ENCODE results near the gene IFT88. TPM values are rescaled to one million over a fixed set of nuclear protein-coding genes. Genes with fewer than 3 reads are reported as not detected.

IFT88 gene
- total RNA-seq, 3 donors from 2014 or later (not counting 1 experiment from before 2014, with no cell fraction given) = 9.2 to 13.9 (median 13.9) TPM

DNA sequence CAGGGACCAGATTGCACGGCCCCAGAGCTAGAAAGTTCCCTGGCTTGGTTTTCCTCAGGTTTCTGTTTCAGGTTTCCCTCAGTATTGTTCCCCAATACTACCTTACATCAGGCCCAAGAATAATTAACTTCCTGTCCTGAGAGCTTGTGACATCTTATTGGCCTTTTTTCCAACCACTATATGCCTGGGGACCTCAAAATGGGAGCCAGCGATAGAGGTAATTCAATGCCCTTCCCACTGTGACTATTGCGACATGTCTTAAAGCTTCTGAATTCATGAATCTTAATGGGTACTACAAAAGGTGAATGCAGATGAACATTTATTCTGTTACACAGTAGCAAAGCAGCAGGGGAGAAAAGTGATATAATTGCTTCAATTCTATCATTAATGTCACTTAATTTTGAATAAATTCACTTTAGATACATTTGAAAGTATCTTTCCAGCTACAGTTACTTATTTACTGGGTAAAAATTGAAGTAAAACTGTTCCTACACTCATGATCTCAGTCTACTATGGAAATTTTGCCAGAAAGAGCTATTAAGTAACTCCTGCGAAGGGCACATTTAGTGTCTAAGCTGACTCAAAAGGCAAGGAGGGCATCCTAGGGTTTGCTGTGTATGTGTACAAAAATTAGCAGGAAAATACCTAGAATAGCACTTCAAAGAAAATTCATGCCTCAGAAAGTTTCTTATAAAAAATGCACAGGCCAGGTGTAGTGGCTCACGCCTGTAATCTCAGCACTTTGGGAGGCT lies 45.4 kb upstream of the IFT88 start:
- H3K9me3 Mint-ChIP-seq = no peaks in the 10 kb centered on the region
- H3K27me3 Mint-ChIP-seq (ENCODE audit: low read depth in 2 of 2) = no peaks in the 10 kb centered on the region
- WGBS (ENCODE audit: insufficient coverage) = 98% methylated on average over 5 of the region's 5 CpGs
- no peaks in the 10 kb centered on the region for H3K9me3 ChIP-seq (ENCODE audit: control insufficient read depth, insufficient read depth, low read length)
- H3K4me1 ChIP-seq (ENCODE audit: control insufficient read depth, insufficient read depth, low read length) = peaks cover 13% of the 10 kb centered on the region
- H3K27ac Mint-ChIP-seq = no peak overlapping the region
- H3K27me3 ChIP-seq (ENCODE audit: control insufficient read depth, insufficient read depth, low read length) = no peaks in the 10 kb centered on the region
- TF ChIP-seq, protein P1, sequence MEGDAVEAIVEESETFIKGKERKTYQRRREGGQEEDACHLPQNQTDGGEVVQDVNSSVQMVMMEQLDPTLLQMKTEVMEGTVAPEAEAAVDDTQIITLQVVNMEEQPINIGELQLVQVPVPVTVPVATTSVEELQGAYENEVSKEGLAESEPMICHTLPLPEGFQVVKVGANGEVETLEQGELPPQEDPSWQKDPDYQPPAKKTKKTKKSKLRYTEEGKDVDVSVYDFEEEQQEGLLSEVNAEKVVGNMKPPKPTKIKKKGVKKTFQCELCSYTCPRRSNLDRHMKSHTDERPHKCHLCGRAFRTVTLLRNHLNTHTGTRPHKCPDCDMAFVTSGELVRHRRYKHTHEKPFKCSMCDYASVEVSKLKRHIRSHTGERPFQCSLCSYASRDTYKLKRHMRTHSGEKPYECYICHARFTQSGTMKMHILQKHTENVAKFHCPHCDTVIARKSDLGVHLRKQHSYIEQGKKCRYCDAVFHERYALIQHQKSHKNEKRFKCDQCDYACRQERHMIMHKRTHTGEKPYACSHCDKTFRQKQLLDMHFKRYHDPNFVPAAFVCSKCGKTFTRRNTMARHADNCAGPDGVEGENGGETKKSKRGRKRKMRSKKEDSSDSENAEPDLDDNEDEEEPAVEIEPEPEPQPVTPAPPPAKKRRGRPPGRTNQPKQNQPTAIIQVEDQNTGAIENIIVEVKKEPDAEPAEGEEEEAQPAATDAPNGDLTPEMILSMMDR (IDR thresholded peaks at IDR 0.05) = no peak
- DNase-seq = no peak
- no peaks in the 10 kb centered on the region for H3K36me3 Mint-ChIP-seq
- no peaks in the 10 kb centered on the region for H3K36me3 ChIP-seq (ENCODE audit: control insufficient read depth, insufficient read depth, low read length)
- H3K4me1 Mint-ChIP-seq = peaks cover 15 to 20% of the 10 kb centered on the region in 2 donors
- no peak overlapping the region for H3K27ac ChIP-seq (ENCODE audit: low read length)
- intact Hi-C loops (cut with micrococcal nuclease) = loop anchor here (10.0 kb wide), 1 partner anchor 183 kb away; the partner anchor contains the start of gene IL17D
- ATAC-seq = no peak
- no peak overlapping the region for H3K4me3 Mint-ChIP-seq
- no peak overlapping the region for H3K4me3 ChIP-seq (ENCODE audit: low read length)

DNA sequence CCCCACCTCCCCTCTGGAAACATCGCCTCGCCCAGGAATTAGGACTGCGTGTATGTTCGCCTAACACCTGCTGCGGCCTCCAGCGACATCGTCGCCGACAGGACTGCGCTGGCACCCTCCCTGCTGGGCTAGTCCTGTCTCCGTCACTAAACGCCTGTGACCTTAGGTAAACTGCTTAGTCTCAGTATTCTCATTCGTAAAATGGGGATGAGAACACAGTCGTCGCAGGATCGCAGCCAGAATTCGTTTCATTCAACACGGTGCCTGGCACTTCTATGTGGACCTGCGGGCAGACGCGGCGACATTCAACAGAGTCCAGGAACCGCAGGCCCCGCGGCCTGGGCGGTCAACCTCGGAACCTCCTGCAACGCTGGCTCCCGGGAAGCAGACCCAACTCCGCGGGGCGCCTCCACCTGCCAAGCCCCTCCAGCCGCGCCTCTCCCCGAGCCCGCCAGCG lies 41.8 kb upstream of the IFT88 start:
- Mint-ChIP-seq H3K36me3 (no peaks in the 10 kb centered on the region), H3K4me1 (peaks cover 16 to 18% of the 10 kb centered on the region in 2 donors), H3K27me3 (ENCODE audit: low read depth in 2 of 2) (peaks cover 4 to 10% of the 10 kb centered on the region in 2 donors), H3K9me3 (no peaks in the 10 kb centered on the region), H3K27ac (peak overlapping the region in 1 of 2 donors; percentile 75), H3K4me3 (peak overlapping the region; percentile 88)
- peaks cover 19% of the 10 kb centered on the region for H3K4me1 ChIP-seq (ENCODE audit: control insufficient read depth, insufficient read depth, low read length)
- intact Hi-C loops (cut with micrococcal nuclease) = loop anchor here (10.0 kb wide), 1 partner anchor 180 kb away; the partner anchor contains the start of gene IL17D
- H3K27ac ChIP-seq (ENCODE audit: low read length) = no peak overlapping the region
- DNase-seq = peak in 1 of 2 donors; percentile 51
- H3K9me3 ChIP-seq (ENCODE audit: control insufficient read depth, insufficient read depth, low read length) = no peaks in the 10 kb centered on the region
- TF ChIP-seq, protein P1 (IDR thresholded peaks at IDR 0.05) = no peak
- 5% methylated on average over 37 of the region's 37 CpGs for WGBS (ENCODE audit: insufficient coverage)
- H3K4me3 ChIP-seq (ENCODE audit: low read length) = peak overlapping the region; percentile 71
- peak; percentile 2 to 9 (median 9) for ATAC-seq
- H3K27me3 ChIP-seq (ENCODE audit: control insufficient read depth, insufficient read depth, low read length) = no peaks in the 10 kb centered on the region
- no peaks in the 10 kb centered on the region for H3K36me3 ChIP-seq (ENCODE audit: control insufficient read depth, insufficient read depth, low read length)

DNA sequence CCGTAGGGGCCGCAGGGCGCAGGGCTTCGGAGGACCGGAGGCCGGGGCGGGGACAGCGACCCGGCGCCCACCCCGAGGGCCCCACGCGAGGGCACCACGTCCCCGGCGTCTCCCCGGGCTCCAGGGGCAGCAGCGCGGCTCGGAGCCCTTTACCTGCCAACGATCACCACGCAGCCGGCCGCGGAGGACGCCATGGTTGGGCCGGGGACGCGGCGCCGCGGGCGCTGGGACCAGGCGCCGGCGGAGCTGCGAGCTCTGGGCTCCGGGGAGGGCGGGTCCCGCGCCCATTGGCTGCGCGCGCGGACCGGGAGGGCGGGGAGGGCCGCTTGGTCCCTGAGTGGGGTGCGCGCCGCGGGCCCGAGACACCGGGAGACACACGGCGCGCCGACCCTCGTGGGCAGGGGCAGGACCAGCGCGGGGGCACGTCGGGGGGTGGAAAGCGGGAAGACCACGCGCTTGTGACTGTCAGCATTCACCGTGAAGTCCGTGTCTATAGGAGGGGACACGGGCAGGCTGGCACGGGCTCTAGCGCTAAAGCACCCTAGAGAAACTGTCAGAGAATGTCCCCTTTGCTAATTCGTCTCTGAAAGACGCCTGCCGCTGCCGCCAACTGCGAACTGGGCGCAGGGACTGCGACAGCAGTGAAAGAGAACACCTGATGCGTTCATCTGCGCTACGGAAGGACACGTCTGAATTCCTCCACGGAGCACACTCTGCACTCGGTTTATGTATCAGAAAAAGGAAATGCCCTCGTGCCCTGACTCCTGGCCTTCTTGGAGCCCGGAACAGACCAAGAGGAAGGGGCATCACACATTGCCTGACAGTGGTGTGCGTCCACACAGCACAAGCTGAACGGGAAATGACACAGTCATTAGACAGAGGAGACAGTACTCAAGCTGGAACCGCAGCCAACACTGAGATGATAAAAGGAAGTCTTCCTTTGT lies 41.1 kb upstream of the IFT88 start, which contains the start of gene CRYL1:
Gene CRYL1, minus strand, starts transcription at position 257 of the 944 bp plus-strand sequence. Its CDS starts 63 bp downstream, at position 194.
- H3K27me3 Mint-ChIP-seq (ENCODE audit: low read depth in 2 of 2) = peaks cover 4 to 10% of the 10 kb centered on the region in 2 donors
- H3K4me1 Mint-ChIP-seq = peaks cover 16 to 18% of the 10 kb centered on the region in 2 donors
- H3K9me3 Mint-ChIP-seq = no peaks in the 10 kb centered on the region
- under 1% methylated on average over 89 of the region's 89 CpGs for WGBS (ENCODE audit: insufficient coverage)
- peak within 1 kb of the TSS; percentile 75 to 77 for H3K27ac Mint-ChIP-seq
- no peaks in the 10 kb centered on the region for H3K36me3 ChIP-seq (ENCODE audit: control insufficient read depth, insufficient read depth, low read length)
- H3K4me3 Mint-ChIP-seq = peak within 1 kb of the TSS; percentile 88
- H3K9me3 ChIP-seq (ENCODE audit: control insufficient read depth, insufficient read depth, low read length) = no peaks in the 10 kb centered on the region
- no peaks in the 10 kb centered on the region for H3K36me3 Mint-ChIP-seq
- H3K4me3 ChIP-seq (ENCODE audit: low read length) = peak within 1 kb of the TSS; percentile 71
- H3K27me3 ChIP-seq (ENCODE audit: control insufficient read depth, insufficient read depth, low read length) = no peaks in the 10 kb centered on the region
- intact Hi-C loops (cut with micrococcal nuclease) = loop anchor here (10.0 kb wide), 1 partner anchor 179 kb away; the partner anchor contains the start of gene IL17D
- TF ChIP-seq, protein P1 (IDR thresholded peaks at IDR 0.05) = no peak
- peak; percentile 87 to 91 (median 91) for ATAC-seq
- peaks cover 19% of the 10 kb centered on the region for H3K4me1 ChIP-seq (ENCODE audit: control insufficient read depth, insufficient read depth, low read length)
- DNase-seq = peak; percentile 64 to 84
- peak within 1 kb of the TSS; percentile 73 for H3K27ac ChIP-seq (ENCODE audit: low read length)

All from natural killer cell (primary cell).